ENCODE data around the gene MUC2.
"Not testable (repeated sequence)": the region's sequence is repeated elsewhere in the genome, so short reads cannot be mapped to it uniquely, and the experiment has no call there.

The MUC2 gene

GRCh38 chr11:1109101-1109917 is 34.6 kb downstream of the MUC2 start:
- no peak for DNase-seq

DNA sequence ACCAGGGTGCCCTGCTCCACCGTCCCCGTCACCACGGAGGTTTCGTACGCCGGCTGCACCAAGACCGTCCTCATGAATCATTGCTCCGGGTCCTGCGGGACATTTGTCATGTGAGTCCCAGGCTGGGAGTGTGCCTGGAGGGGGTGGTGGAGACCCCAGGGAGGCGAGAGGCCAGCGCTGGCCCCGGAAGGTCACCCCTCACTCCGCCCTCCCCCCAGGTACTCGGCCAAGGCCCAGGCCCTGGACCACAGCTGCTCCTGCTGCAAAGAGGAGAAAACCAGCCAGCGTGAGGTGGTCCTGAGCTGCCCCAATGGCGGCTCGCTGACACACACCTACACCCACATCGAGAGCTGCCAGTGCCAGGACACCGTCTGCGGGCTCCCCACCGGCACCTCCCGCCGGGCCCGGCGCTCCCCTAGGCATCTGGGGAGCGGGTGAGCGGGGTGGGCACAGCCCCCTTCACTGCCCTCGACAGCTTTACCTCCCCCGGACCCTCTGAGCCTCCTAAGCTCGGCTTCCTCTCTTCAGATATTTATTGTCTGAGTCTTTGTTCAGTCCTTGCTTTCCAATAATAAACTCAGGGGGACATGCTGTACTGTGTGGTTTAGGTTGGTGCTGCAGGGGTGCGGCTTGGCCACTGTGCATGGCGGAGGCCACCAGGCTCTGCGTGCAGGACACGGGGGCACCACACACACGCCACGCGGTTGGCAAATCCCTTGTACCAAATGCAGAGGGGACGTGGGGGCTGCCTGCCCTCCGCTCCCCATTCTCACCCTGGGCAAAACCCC is 35.4 kb downstream of the MUC2 start:
- no peak for DNase-seq

- no peak for DNase-seq
Observed at GRCh38 chr11:1111545-1112212, 37.0 kb downstream of the MUC2 start.

GRCh38 chr11:1112351-1113191 is 37.9 kb downstream of the MUC2 start:
- DNase-seq, result no peak

DNA sequence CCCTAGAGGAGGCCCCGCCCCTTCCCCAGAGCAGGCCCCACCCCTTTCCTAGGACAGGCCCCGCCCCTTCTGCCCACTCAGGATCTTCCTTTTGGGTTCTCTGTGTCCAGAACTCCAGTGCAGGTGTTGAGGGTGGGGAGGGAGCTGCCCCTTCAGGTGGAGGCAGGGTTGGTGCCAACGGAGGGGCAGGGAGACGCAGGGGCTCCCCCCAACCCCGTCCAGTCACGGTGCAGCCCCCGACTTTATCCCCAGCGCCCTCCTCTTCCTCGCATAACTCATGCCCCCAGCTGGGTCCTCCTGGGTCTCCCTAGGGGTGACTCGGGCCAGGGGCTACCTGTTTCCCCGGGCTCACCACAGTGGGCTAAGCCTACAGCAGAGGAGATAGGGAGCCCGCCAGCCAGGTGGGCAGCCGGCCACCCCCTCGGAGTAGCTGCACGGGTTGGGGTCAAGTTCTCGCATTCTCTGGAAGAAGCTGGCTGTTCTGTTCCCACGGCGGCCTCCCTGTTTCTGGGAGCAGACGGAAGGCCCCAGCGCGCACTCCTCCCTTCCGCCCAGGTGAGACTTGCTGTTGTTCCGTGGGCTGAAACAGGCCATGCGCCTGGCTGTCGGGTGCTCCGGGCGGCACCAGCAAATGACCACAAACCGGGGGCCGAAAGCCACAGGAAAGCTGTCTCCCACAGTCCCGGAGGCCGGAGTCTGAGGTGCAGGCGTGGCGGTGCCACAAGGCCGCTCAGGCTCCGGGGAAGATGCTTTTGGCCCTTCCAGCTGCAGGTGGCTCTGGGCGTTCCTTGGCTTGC is 38.9 kb downstream of the MUC2 start:
- no peak for DNase-seq

GRCh38 chr11:1115292-1115691 is 40.6 kb downstream of the MUC2 start:
- DNase-seq, result not testable (repeated sequence)

DNA sequence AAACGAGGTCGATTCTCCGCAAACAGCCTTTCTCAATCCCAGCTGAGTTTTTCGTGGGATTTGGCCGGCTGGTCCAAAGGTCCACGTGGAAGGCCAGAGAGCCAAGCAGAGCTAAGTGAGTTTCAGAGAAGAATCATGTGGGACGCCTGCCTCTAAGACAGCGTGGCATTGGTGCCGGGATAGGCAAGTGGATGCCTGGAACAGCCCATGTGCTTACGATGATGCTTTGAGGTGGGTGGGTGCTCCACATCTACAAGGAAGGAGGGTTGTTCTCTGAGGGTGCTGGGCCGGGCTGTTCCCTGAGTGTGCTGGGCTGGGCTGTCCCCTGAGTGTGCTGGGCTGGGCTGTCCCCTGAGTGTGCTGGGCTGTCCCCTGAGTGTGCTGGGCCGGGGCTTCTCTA is 41.4 kb downstream of the MUC2 start:
- no peak for DNase-seq

GRCh38 chr11:1116666-1117390 is 42.2 kb downstream of the MUC2 start:
- DNase-seq, result no peak

- no peak for DNase-seq
Observed at GRCh38 chr11:1117992-1118391, 43.3 kb downstream of the MUC2 start.

DNA sequence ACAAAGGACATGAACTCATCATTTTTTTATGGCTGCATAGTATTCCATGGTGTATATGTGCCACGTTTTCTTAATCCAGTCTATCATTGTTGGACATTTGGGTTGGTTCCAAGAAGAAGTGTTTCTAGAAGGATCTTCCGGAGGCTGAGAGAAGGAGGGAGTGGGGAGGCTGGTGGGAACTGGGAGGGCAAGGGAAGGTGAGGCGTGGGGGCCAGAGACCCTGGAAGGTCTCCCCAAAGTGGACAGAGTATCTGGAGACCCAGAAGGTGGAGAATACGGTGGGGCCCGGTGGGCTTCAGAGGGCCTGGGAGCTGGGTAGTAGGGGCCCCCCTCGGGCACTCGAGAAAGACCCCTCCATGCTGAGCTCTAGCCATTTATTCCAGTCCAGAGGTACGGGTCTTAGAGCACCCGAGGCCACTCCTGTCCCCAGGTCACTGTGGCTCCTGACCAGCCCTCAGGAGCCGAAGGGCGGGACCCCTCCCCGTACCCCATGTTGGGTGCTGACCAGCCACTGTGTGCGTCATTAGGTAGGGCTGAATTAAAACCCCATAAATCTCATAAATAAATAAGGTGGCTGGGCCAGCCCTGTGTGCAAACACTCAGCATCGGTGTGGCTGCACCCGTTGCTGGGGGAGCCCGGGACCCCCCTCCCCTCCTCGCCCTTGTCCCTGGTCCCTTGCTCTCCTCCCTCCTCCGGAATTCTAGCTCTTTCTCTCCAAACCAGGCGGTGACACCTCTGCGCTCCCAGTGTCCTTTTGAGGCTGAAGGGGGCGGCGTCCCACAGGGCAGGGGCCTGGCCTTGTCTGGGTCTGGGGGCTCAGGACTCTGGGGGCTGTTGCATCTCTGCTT is 44.3 kb downstream of the MUC2 start:
- no peak for DNase-seq

DNA sequence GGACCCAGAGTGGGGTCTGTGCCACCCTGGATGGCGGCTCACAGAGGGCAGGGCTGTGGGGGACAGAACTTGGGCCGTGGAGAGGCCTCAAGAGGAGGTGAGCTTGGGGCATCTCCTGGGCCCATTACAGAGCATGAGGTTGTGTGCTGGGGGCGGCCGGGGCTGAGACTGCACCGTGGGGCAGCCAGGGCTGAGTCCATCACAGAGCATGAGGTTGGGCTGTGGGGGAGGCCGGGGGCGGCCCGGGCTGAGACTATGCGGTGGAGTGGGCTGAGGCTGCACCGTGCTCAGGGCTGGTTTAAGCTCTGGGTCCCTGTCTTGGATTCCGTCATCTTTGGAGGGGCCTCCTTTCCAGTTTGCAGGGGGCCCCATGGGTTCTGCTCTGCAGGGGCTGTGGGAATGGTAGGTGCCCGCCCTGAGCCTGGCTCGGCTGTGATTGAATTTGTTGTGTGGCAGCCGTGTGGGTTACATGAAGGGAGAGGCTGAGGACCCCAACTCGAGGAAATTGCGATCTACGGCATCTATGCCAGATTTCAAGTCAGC is 45.0 kb downstream of the MUC2 start:
- DNase-seq, result no peak

- no peak for DNase-seq
Observed at GRCh38 chr11:1120532-1121330, 46.1 kb downstream of the MUC2 start.

GRCh38 chr11:1121331-1121812 is 46.7 kb downstream of the MUC2 start:
- DNase-seq, result no peak

DNA sequence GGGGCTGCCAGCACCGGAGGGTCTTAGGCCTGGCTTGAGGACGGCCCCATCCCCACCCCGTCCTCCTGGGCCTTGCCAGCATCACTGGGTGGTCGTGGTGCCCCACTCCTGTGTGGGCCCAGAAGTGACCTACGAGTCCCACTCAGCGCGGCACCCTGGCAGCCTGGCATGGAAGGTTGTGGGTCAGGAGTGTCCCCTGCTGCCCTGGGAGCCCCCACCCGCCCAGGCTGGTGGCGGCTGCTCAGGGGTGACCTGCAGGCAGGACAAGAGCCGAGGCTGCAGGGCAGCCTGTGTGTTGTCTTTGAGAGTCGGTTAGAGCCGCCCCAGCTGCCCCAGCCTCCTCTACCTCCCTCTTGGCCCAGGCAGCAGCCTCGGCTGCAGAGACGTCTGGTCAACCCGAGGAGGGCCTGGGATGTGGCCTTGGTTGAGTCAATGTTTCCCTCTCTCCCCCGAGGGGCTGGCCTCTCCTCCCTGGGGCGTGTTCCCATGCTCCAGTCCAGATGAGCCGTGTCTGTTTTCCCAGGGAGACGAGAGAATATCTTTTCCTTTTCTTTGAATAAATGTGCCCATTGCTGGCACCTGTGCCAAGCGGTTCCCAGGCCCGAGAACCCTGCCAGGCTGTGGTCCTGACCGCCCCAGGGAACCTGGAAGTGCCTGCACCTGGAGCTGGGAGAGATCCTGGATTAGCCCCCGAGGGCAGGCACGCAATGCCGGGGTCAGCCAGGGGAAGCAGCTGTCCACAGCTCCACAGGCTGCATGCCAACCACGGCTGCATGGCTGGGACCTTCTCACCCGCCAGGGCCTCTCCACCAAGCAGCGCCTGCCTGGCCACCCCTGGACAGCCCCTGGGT is 47.4 kb downstream of the MUC2 start:
- no peak for DNase-seq

GRCh38 chr11:1122664-1123002 is 48.0 kb downstream of the MUC2 start:
- DNase-seq, result no peak

- no peak for DNase-seq
Observed at GRCh38 chr11:1123970-1124369, 49.3 kb downstream of the MUC2 start.
